IMR-90 (cell line): ENCODE measurements around the gene PCK2. TPM values are rescaled to one million over a fixed set of nuclear protein-coding genes. Genes with fewer than 3 reads are reported as not detected.

Source experiments
- ATAC-seq: fragments of 200-7000 bp; cut with Tn5 transposase; 2 replicates; pipeline ENCODE4 v1.9.1; 2020; ENCODE audit warnings: low read depth, mild to moderate bottlenecking, moderate library complexity
- BruUV-seq: library from RNA; stranded (reverse); fragments of 400-500 nt; replicated peaks from 2 replicates; lab custom pipeline; 2021; lab: Mats Ljungman, UMichigan
- CTCF ChIA-PET: fragments of 300-600 bp; formaldehyde crosslinking; extraction: SDS; loops from one replicate; lab custom pipeline; 2021; ENCODE audit warnings: antibody characterized with exemption; lab: Yijun Ruan, JAX
- POLR2A ChIA-PET: fragments of 300-600 bp; sonication (Branson Sonifier 250); formaldehyde crosslinking; loops from one replicate; lab custom pipeline; 2022; ENCODE audit warnings: antibody characterized with exemption; ENCODE audit not compliant: unreplicated experiment; lab: Charles Lee
- DNase-seq: peaks from one replicate; pipeline ENCODE4 v3.0.0; 2013
- H2AFZ ChIP-seq: replicated peaks from 2 replicates; pipeline ENCODE3; 2013; ENCODE audit warnings: low read length, mild to moderate bottlenecking; ENCODE audit not compliant: poor library complexity
- H2AK5ac ChIP-seq: 2 replicates; pipeline ENCODE4 v1.6.1; 2013; ENCODE audit warnings: low read depth, low read length, inconsistent platforms
- H2AK9ac ChIP-seq: replicated peaks from 2 replicates; pipeline ENCODE3; 2013; ENCODE audit warnings: mild to moderate bottlenecking, low read depth, low read length, moderate library complexity; ENCODE audit not compliant: poor library complexity
- H2BK120ac ChIP-seq: 2 replicates; pipeline ENCODE4 v1.6.1; 2013; ENCODE audit warnings: low read depth, low read length, inconsistent platforms
- H2BK15ac ChIP-seq: 3 replicates; pipeline ENCODE4 v1.6.1; 2013; ENCODE audit warnings: low read depth, low read length, inconsistent platforms
- H2BK20ac ChIP-seq: 2 replicates; pipeline ENCODE4 v1.6.1; 2013; ENCODE audit warnings: low read depth, mild to moderate bottlenecking, inconsistent platforms, low read length, moderate library complexity
- H2BK5ac ChIP-seq: 2 replicates; pipeline ENCODE4 v1.6.1; 2013; ENCODE audit warnings: mild to moderate bottlenecking, low read depth, low read length, inconsistent platforms; ENCODE audit not compliant: poor library complexity, severe bottlenecking
- H3K14ac ChIP-seq: replicated peaks from 2 replicates; pipeline ENCODE4 v1.6.1; 2013; ENCODE audit warnings: low read depth, low read length, inconsistent platforms
- H3K18ac ChIP-seq: 2 replicates; pipeline ENCODE4 v1.6.1; 2013; ENCODE audit warnings: low read depth, low read length, control low read depth
- H3K23ac ChIP-seq: 2 replicates; pipeline ENCODE4 v1.6.1; 2013; ENCODE audit warnings: low read depth, low read length, inconsistent platforms
- H3K27ac ChIP-seq: 2 replicates; pipeline ENCODE4 v1.5.1; 2013; ENCODE audit warnings: mild to moderate bottlenecking, control low read depth, low read length; ENCODE audit not compliant: insufficient read depth
- H3K27me3 ChIP-seq: 2 replicates; pipeline ENCODE4 v1.6.1; 2013; ENCODE audit warnings: low read length; ENCODE audit not compliant: control insufficient read depth, insufficient read depth
- H3K36me3 ChIP-seq: 2 replicates; pipeline ENCODE4 v1.6.1; 2013; ENCODE audit warnings: low read length, mixed read lengths; ENCODE audit not compliant: control insufficient read depth, insufficient read depth
- H3K4ac ChIP-seq: 2 replicates; pipeline ENCODE4 v1.6.1; 2013; ENCODE audit warnings: low read depth, low read length, inconsistent platforms
- H3K4me1 ChIP-seq: 2 replicates; pipeline ENCODE4 v1.6.1; 2013; ENCODE audit warnings: low read length, mixed read lengths; ENCODE audit not compliant: control insufficient read depth, insufficient read depth
- H3K4me2 ChIP-seq: 2 replicates; pipeline ENCODE4 v1.6.1; 2013; ENCODE audit warnings: low read depth, mild to moderate bottlenecking, control low read depth, low read length, moderate library complexity
- H3K4me3 ChIP-seq: 2 replicates; pipeline ENCODE4 v1.5.1; 2013; ENCODE audit warnings: low read depth, mild to moderate bottlenecking, control low read depth, low read length, moderate library complexity; ENCODE audit not compliant: insufficient read depth
- H3K56ac ChIP-seq: 2 replicates; pipeline ENCODE4 v1.6.1; 2013; ENCODE audit warnings: low read length, inconsistent platforms; ENCODE audit not compliant: insufficient read depth; ENCODE audit errors: extremely low read depth
- H3K79me1 ChIP-seq, 2 experiments: 2 replicates each; pipeline ENCODE4 v1.6.1; 2013; ENCODE audit warnings: low read length in 2 of 2, inconsistent platforms in 1 of 2, low read depth in 1 of 2
- H3K9ac ChIP-seq: 2 replicates; pipeline ENCODE4 v1.6.1; 2013; ENCODE audit warnings: low read depth, low read length, control low read depth
- H3K9me1 ChIP-seq: 2 replicates; pipeline ENCODE4 v1.6.1; 2013; ENCODE audit warnings: low read length, inconsistent platforms; ENCODE audit not compliant: insufficient read depth
- H3K9me3 ChIP-seq: 2 replicates; pipeline ENCODE4 v1.6.1; 2013; ENCODE audit warnings: low read length; ENCODE audit not compliant: control insufficient read depth, insufficient read depth
- H4K20me1 ChIP-seq: 2 replicates; pipeline ENCODE4 v1.6.1; 2013; ENCODE audit warnings: low read length, inconsistent platforms; ENCODE audit not compliant: insufficient read depth
- H4K5ac ChIP-seq: 2 replicates; pipeline ENCODE4 v1.6.1; 2013; ENCODE audit warnings: mild to moderate bottlenecking, low read depth, low read length, control low read depth
- H4K8ac ChIP-seq, 2 experiments: 2 replicates each; pipeline ENCODE4 v1.6.1; 2013; ENCODE audit warnings: low read depth in 2 of 2, low read length in 2 of 2, control low read depth in 1 of 2, inconsistent platforms in 1 of 2
- H4K91ac ChIP-seq: 2 replicates; pipeline ENCODE4 v1.6.1; 2013; ENCODE audit warnings: low read depth, low read length, inconsistent platforms; ENCODE audit not compliant: insufficient read depth
- ELK1 ChIP-seq: fragments of 150-350 bp; IDR thresholded peaks from 2 replicates; pipeline ENCODE4 v1.6.1; 2016; ENCODE audit warnings: low read depth, mild to moderate bottlenecking, low read length, moderate library complexity, borderline replicate concordance
- RAD21 ChIP-seq: IDR thresholded peaks from 2 replicates; pipeline ENCODE4 v1.6.1; 2012; ENCODE audit warnings: low read length, improper control_type of control experiment
- SMC3 ChIP-seq: fragments of 150-350 bp; IDR thresholded peaks from 2 replicates; pipeline ENCODE4 v1.6.1; 2016; ENCODE audit warnings: low read depth, mild to moderate bottlenecking, antibody characterized with exemption, low read length, moderate library complexity
- whole genome bisulfite sequencing, 2 experiments: methylation state at CpG; one replicate each; pipeline versions ENCODE4 v1.1.5 to v1.1.7; 2013; ENCODE audit warnings: missing lambda C conversion rate in 2 of 2; ENCODE audit not compliant: insufficient read length in 1 of 2; ENCODE audit errors: extremely low coverage in 2 of 2; 5-methylcytosine and 5-hydroxymethylcytosine counted together
- dilution Hi-C: fragments of 300-500 bp; cut with HindIII; formaldehyde crosslinking; loops from one replicate; pipeline ENCODE4 v1.14.3; 2018; ENCODE audit warnings: low sequenced_read_pairs; ENCODE audit not compliant: unreplicated experiment
- in situ Hi-C: fragments of 300-500 bp; cut with MboI; formaldehyde crosslinking; loops from 3 replicates; pipeline ENCODE4 v1.14.3; 2019; ENCODE audit warnings: low sequenced_read_pairs, inconsistent platforms, mixed read lengths
- intact Hi-C: fragments of 100-400 bp; cut with micrococcal nuclease; formaldehyde crosslinking; loops from 2 replicates; pipeline ENCODE4 v1.10.0; 2022
- polyA plus RNA-seq, 3 experiments: library from polyadenylated mRNA; depleted of rRNA; stranded (reverse); fragments of >200 nt; gene quantifications; 2 replicates each; pipeline ENCODE4 v1.2.3, GENCODE V29; 2012; ENCODE audit warnings: low replicate concordance in 1 of 3
- total RNA-seq: library from RNA; depleted of rRNA; stranded (reverse); fragments of >200 nt; gene quantifications from 2 replicates; pipeline ENCODE4 v1.2.3, GENCODE V29; 2012

Gene PCK2
- total and polyA plus RNA-seq, 2 of the 4 experiments (the other 2 are of a cell fraction), result 13.4 to 29.4 TPM

- H3K14ac ChIP-seq, result no peak overlapping the region
- ChIA-PET POLR2A (no interaction called here), CTCF (interaction anchor here (1.4 kb wide), 1 partner anchor 54 kb away, joined by 4 read pairs; no protein-coding TSS in a partner anchor)
- peaks cover 5% of the 10 kb centered on the region; the same call in 1 of the 2 replicates for H3K4me1 ChIP-seq
- H2AK5ac ChIP-seq, result no peak overlapping the region
- no TSS peak for BruUV-seq
- H2AK9ac ChIP-seq, result no peak overlapping the region
- H3K4me2 ChIP-seq, result no peak overlapping the region
- H4K20me1 ChIP-seq, result peaks cover 3% of the 10 kb centered on the region; the same call in 1 of the 2 replicates
- H3K9me1 ChIP-seq, result 0 out of 2 replicates have a peak, but pooled peaks cover 3% of the 10 kb centered on the region
- H3K23ac ChIP-seq, result no peak overlapping the region
- H2BK20ac ChIP-seq, result no peak overlapping the region
- H3K4me3 ChIP-seq, result no peak overlapping the region
- H4K5ac ChIP-seq, result no peak overlapping the region
- no peaks in the 10 kb centered on the region for H3K9me3 ChIP-seq
- DNase-seq, result no peak
- in situ Hi-C loops (loop anchor here (5.0 kb wide), 1 partner anchor 38 kb away; the partner anchor contains the start of gene PCK2), dilution Hi-C loops (no loop called here), intact Hi-C loops (no loop called here)
- no peak for ATAC-seq
- TF ChIP-seq ELK1 (no peak), RAD21 (no peak), SMC3 (no peak)
- no peak overlapping the region for H2BK5ac ChIP-seq
- H3K27me3 ChIP-seq, result peaks cover 34% of the 10 kb centered on the region; the same call in 1 of the 2 replicates
- no peak overlapping the region for H3K56ac ChIP-seq
- H2BK120ac ChIP-seq, result no peak overlapping the region
- no peak overlapping the region for H4K8ac ChIP-seq
- H3K36me3 ChIP-seq, result no peaks in the 10 kb centered on the region
- no peak overlapping the region for H3K27ac ChIP-seq
- no peak overlapping the region for H3K9ac ChIP-seq
- no peak overlapping the region for H3K18ac ChIP-seq
- H4K91ac ChIP-seq, result no peak overlapping the region
- H2AFZ ChIP-seq, result no peak overlapping the region
- H3K4ac ChIP-seq, result no peak overlapping the region
- H2BK15ac ChIP-seq, result no peak overlapping the region
- WGBS, 2 experiments, result 40% methylated on average over 2 of the region's 9 CpGs; no CpG with 5 or more reads in 1 of the 2 experiments
- H3K79me1 ChIP-seq, result no peaks in the 10 kb centered on the region
Observed at GRCh38 chr14:24054646-24055045, 39.5 kb upstream of the PCK2 start.
